Fibroblast of lung (primary cell): Measurements from ENCODE around the gene VWF. TPM values are rescaled to one million over a fixed set of nuclear protein-coding genes. Genes with fewer than 3 reads are reported as not detected.
A peak's percentile ranks its signal among the peaks of the same experiment; 100 is the strongest.
"Not testable (repeated sequence)": the region's sequence is repeated elsewhere in the genome, so short reads cannot be mapped to it uniquely, and the experiment has no call there.

Experiments used
- DNase-seq, 2 donors: peaks; one replicate each; pipeline versions ENCODE4 v3.0.0 to v3.0.0-alpha.2; 2010; ENCODE audit warnings: low read depth in 2 of 2
- H2AFZ ChIP-seq: 2 replicates; pipeline ENCODE4 v1.5.1; 2012; ENCODE audit warnings: low read length, control low read depth, inconsistent platforms
- H3K27ac ChIP-seq: 2 replicates; pipeline ENCODE4 v1.5.1; 2011; ENCODE audit warnings: low read length, control low read depth; ENCODE audit not compliant: insufficient read depth
- H3K27me3 ChIP-seq: 2 replicates; pipeline ENCODE4 v1.5.1; 2011; ENCODE audit warnings: mild to moderate bottlenecking, low read length; ENCODE audit not compliant: control insufficient read depth, insufficient read depth
- H3K36me3 ChIP-seq: 2 replicates; pipeline ENCODE4 v1.5.1; 2011; ENCODE audit warnings: low read length; ENCODE audit not compliant: control insufficient read depth, insufficient read depth
- H3K4me1 ChIP-seq: 2 replicates; pipeline ENCODE4 v1.5.1; 2011; ENCODE audit warnings: low read length; ENCODE audit not compliant: control insufficient read depth, insufficient read depth; ENCODE audit errors: extremely low read depth
- H3K4me2 ChIP-seq: 2 replicates; pipeline ENCODE4 v1.5.1; 2011; ENCODE audit warnings: low read length, control low read depth; ENCODE audit not compliant: insufficient read depth; ENCODE audit errors: extremely low read depth
- H3K4me3 ChIP-seq, 4 experiments: fragments of 200-600 bp in 1 of 4; sonication (generic) in 1 of 4; replicated peaks in 1 of 4; 2 replicates each; pipeline ENCODE4 v1.5.1; 2011 to 2016; ENCODE audit warnings: low read length in 4 of 4, low read depth in 3 of 4, mild to moderate bottlenecking in 3 of 4, control low read depth in 2 of 4, inconsistent platforms in 1 of 4, mixed read lengths in 1 of 4; ENCODE audit not compliant: insufficient read depth in 1 of 4; ENCODE audit errors: control extremely low read depth in 1 of 4
- H3K79me2 ChIP-seq: 2 replicates; pipeline ENCODE4 v1.5.1; 2012; ENCODE audit warnings: mild to moderate bottlenecking, low read length, inconsistent platforms; ENCODE audit not compliant: control insufficient read depth, insufficient read depth
- H3K9ac ChIP-seq: 2 replicates; pipeline ENCODE4 v1.5.1; 2011; ENCODE audit warnings: mild to moderate bottlenecking, low read length, control low read depth; ENCODE audit not compliant: insufficient read depth
- H3K9me3 ChIP-seq: 2 replicates; pipeline ENCODE4 v1.5.1; 2012; ENCODE audit warnings: low read depth, low read length; ENCODE audit not compliant: control insufficient read depth, insufficient read depth
- H4K20me1 ChIP-seq: 2 replicates; pipeline ENCODE4 v1.5.1; 2011; ENCODE audit warnings: low read length; ENCODE audit not compliant: control insufficient read depth, insufficient read depth; ENCODE audit errors: extremely low read depth
- CTCF ChIP-seq, 2 donors: IDR thresholded peaks in 1 of 2; conservative IDR thresholded peaks in 1 of 2; 1 replicate in 1 of 2; 2 replicates in 1 of 2; pipeline ENCODE4 v1.5.1; 2011 to 2012; ENCODE audit warnings: low read length in 2 of 2, control low read depth in 1 of 2, inconsistent platforms in 1 of 2, low read depth in 1 of 2, mild to moderate bottlenecking in 1 of 2
- EZH2 ChIP-seq: IDR thresholded peaks from 2 replicates; pipeline ENCODE4 v1.5.1; 2012; ENCODE audit warnings: low read length, control low read depth, mild to moderate bottlenecking; ENCODE audit errors: missing control alignments
- polyA plus RNA-seq, 2 donors: library from polyadenylated mRNA; depleted of rRNA in 1 of 2; stranded (reverse) in 1 of 2; unstranded in 1 of 2; fragments of >200 nt; gene quantifications; 2 replicates each; pipeline ENCODE4 v1.2.1, GENCODE V29; 2011 to 2012; ENCODE audit warnings: missing spikeins in 1 of 2
- total RNA-seq: library from RNA; depleted of rRNA; stranded (reverse); fragments of >200 nt; gene quantifications from 2 replicates; pipeline ENCODE4 v1.2.1, GENCODE V29; 2014

VWF gene
- total and polyA plus RNA-seq, 2 donors (not counting 1 experiment from before 2014, with no cell fraction given): 0.15 to 1.7 TPM

- no peaks in the 10 kb centered on the region for H3K27me3 ChIP-seq
- no peak overlapping the region for H3K4me2 ChIP-seq
- no peak overlapping the region for H3K4me3 ChIP-seq
- no peaks in the 10 kb centered on the region for H4K20me1 ChIP-seq
- H2AFZ ChIP-seq: no peak overlapping the region
- TF ChIP-seq EZH2 (no peak), CTCF (conservative IDR thresholded peaks at IDR 0.05 in 1 of 2, IDR thresholded peaks at IDR 0.05 in 1 of 2; ENCODE audit: low read depth in 1 of 2, low read length in 2 of 2) (no peak)
- H3K36me3 ChIP-seq: no peaks in the 10 kb centered on the region
- no peak overlapping the region for H3K27ac ChIP-seq
- no peaks in the 10 kb centered on the region for H3K9me3 ChIP-seq
- H3K9ac ChIP-seq: no peak overlapping the region
- no peaks in the 10 kb centered on the region for H3K79me2 ChIP-seq
- H3K4me1 ChIP-seq: peaks cover 26% of the 10 kb centered on the region
- peak in 1 of 2 donors; percentile 62 for DNase-seq
Measured at GRCh38 chr12:6165395-6165794, 40.9 kb upstream of the VWF start.

GRCh38 chr12:6163416-6164060 lies 39.1 kb upstream of the VWF start:
- Histone ChIP-seq H3K9me3 (no peaks in the 10 kb centered on the region), H3K27me3 (no peaks in the 10 kb centered on the region), H3K9ac (no peak overlapping the region), H3K36me3 (no peaks in the 10 kb centered on the region), H4K20me1 (no peaks in the 10 kb centered on the region), H2AFZ (no peak overlapping the region), H3K27ac (no peak overlapping the region), H3K4me1 (peaks cover 25% of the 10 kb centered on the region), H3K4me3 (no peak overlapping the region), H3K4me2 (no peak overlapping the region), H3K79me2 (no peaks in the 10 kb centered on the region)
- DNase-seq: no peak
- TF ChIP-seq EZH2 (no peak), CTCF (conservative IDR thresholded peaks at IDR 0.05 in 1 of 2, IDR thresholded peaks at IDR 0.05 in 1 of 2; ENCODE audit: low read depth in 1 of 2, low read length in 2 of 2) (no peak)

- DNase-seq: peak; percentile 72 to 87
- Histone ChIP-seq H3K36me3 (no peaks in the 10 kb centered on the region), H3K4me3 (no peak overlapping the region), H3K9ac (no peak overlapping the region), H3K9me3 (no peaks in the 10 kb centered on the region), H2AFZ (peak overlapping the region; percentile 57), H4K20me1 (no peaks in the 10 kb centered on the region), H3K27me3 (no peaks in the 10 kb centered on the region), H3K27ac (peak overlapping the region; percentile 33), H3K79me2 (no peaks in the 10 kb centered on the region), H3K4me2 (no peak overlapping the region), H3K4me1 (peaks cover 9% of the 10 kb centered on the region)
- TF ChIP-seq CTCF (conservative IDR thresholded peaks at IDR 0.05 in 1 of 2, IDR thresholded peaks at IDR 0.05 in 1 of 2; ENCODE audit: low read depth in 1 of 2, low read length in 2 of 2) (no peak), EZH2 (no peak)
Measured at GRCh38 chr12:6161124-6161882, 36.8 kb upstream of the VWF start.

- H3K9me3 ChIP-seq, H3K4me3 ChIP-seq, H3K4me1 ChIP-seq, H3K79me2 ChIP-seq, H3K4me2 ChIP-seq, H3K9ac ChIP-seq, DNase-seq, H3K27ac ChIP-seq, H2AFZ ChIP-seq, H4K20me1 ChIP-seq, H3K27me3 ChIP-seq, H3K36me3 ChIP-seq: not testable (repeated sequence)
Measured at GRCh38 chr12:6160049-6160649, 35.7 kb upstream of the VWF start.
